ENCODE measurements around the gene HDAC1.

HDAC1 gene

DNA sequence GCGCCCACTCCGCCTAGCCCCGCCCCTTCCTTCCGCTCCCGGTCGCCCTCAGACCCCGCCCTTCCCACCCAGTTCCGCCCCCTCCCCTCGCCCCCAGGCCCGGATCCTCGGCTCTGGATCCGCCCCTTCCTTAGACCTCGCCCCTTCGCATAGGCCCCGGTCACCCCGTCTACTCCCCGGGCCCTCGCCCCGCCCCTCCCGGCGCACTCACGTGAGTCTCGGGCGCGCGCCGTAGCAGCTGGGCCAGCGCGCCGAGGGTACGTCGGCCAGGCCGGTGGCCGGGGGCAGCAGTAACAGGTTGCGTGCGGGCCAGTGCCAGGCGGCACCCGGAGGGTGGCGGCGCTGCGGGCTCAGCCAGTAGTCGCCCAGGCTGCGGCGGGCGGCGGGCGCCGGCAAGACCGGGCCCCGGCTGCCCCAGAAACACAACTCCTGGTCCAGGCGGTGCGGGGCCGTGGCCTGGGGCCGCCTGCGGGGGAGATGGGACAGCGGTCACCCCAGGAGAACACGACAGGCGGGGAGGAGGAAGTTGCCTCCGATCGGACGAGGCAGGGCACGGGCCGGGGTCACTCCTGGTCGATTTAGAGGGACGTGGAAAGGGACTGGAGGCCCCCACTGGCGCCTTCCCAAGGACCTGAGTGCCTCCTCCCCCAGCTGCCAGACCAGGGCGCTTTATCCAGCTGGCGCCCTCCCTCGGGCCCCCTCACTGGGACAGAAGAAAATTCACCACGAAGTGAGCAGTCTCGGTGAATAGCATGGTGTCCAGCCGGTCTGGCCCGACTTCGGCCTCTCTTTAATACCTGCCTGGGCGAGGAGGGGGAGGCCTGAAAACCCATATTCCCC is 59.7 kb downstream of the HDAC1 start:
- Histone ChIP-seq H3K9ac (peak overlapping the region; percentile 74; the same call in 1 of the 2 replicates), H2AFZ (ENCODE audit: low read depth) (peak overlapping the region; percentile 62), H3K4me3 (IDR thresholded peaks at IDR 0.05; ENCODE audit: insufficient read depth, low read depth, low read length) (no peak overlapping the region), H3K79me2 (ENCODE audit: insufficient read depth, low read depth) (no peaks in the 10 kb centered on the region), H4K20me1 (ENCODE audit: insufficient read depth) (no peaks in the 10 kb centered on the region), H3K27ac (peak overlapping the region; percentile 13; the same call in 1 of the 2 replicates), H3K4me1 (ENCODE audit: low read depth, poor library complexity, severe bottlenecking) (peaks cover 13% of the 10 kb centered on the region), H3K36me3 (ENCODE audit: insufficient read depth) (no peaks in the 10 kb centered on the region), H3K4me2 (peak overlapping the region; percentile 68), H3K27me3 (ENCODE audit: insufficient read depth, low read depth) (no peaks in the 10 kb centered on the region)
- TF ChIP-seq, protein P1, sequence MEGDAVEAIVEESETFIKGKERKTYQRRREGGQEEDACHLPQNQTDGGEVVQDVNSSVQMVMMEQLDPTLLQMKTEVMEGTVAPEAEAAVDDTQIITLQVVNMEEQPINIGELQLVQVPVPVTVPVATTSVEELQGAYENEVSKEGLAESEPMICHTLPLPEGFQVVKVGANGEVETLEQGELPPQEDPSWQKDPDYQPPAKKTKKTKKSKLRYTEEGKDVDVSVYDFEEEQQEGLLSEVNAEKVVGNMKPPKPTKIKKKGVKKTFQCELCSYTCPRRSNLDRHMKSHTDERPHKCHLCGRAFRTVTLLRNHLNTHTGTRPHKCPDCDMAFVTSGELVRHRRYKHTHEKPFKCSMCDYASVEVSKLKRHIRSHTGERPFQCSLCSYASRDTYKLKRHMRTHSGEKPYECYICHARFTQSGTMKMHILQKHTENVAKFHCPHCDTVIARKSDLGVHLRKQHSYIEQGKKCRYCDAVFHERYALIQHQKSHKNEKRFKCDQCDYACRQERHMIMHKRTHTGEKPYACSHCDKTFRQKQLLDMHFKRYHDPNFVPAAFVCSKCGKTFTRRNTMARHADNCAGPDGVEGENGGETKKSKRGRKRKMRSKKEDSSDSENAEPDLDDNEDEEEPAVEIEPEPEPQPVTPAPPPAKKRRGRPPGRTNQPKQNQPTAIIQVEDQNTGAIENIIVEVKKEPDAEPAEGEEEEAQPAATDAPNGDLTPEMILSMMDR (conservative IDR thresholded peaks at IDR 0.05; ENCODE audit: low read depth, low read length), result no peak

DNA sequence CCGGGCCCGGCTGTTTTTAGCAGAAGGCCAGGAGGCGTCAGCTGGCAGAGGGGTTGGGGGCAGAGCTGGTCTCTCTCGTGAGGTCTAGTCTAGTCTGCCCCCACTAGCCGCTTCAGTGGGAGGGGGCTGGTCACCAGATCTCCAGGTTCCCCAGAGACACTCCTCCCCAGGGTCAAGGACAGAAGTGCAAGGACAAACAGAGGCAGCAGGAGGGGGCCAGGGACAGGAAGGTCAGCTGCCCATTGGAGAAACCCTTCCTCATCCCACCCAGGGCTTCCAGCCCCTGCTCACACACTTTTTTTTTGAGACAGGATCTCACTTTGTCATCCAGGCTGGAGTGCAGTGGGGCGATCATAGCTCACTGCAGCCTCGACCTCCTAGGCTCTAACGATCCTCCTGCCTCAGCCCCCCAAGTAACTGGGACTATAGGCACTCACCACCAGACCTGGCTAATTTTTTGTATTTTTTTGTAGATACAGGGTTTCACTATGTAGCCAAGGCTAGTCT is 60.4 kb downstream of the HDAC1 start:
- Histone ChIP-seq H3K27ac (no peak overlapping the region), H2AFZ (ENCODE audit: low read depth) (peak overlapping the region; percentile 62; the same call in 1 of the 2 replicates)
- TF ChIP-seq, protein P1 (conservative IDR thresholded peaks at IDR 0.05; ENCODE audit: low read depth, low read length), result no peak

DNA sequence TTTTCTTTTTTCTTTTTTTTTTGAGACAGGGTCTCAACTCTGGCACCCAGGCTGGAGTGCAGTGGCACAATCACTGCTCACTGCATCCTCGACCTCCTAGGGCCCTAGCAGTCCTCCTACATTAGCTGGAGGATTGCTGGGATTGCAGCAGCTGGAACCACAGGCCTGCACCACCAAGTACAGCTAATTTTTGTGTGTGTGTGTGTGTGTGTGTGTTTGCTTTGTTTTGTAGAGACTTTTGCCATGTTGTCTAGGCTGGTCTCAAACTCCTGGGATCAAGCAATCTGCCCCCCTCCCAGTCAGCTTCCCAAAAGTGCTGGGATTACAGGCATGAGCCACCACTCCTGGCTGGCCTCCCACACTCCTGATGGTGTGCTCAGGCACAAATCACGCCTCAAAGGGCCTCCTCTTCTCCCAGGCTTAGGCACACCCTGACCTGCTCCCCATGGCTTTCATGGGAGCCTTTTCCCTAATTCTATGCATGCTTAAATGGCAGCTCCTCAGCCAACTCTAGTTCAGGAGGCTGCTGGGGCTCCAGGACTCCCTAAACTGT is 61.0 kb downstream of the HDAC1 start:
- H3K4me3 ChIP-seq (IDR thresholded peaks at IDR 0.05; ENCODE audit: insufficient read depth, low read depth, low read length), result no peak overlapping the region
- H3K4me1 ChIP-seq (ENCODE audit: low read depth, poor library complexity, severe bottlenecking), result peaks cover 13% of the 10 kb centered on the region
- H4K20me1 ChIP-seq (ENCODE audit: insufficient read depth), result no peaks in the 10 kb centered on the region
- no peak overlapping the region for H2AFZ ChIP-seq (ENCODE audit: low read depth)
- H3K79me2 ChIP-seq (ENCODE audit: insufficient read depth, low read depth), result no peaks in the 10 kb centered on the region
- H3K36me3 ChIP-seq (ENCODE audit: insufficient read depth), result no peaks in the 10 kb centered on the region
- H3K9ac ChIP-seq, result no peak overlapping the region
- TF ChIP-seq, protein P1 (conservative IDR thresholded peaks at IDR 0.05; ENCODE audit: low read depth, low read length), result no peak
- H3K27ac ChIP-seq, result no peak overlapping the region
- H3K4me2 ChIP-seq, result no peak overlapping the region
- no peaks in the 10 kb centered on the region for H3K27me3 ChIP-seq (ENCODE audit: insufficient read depth, low read depth)

More for the DNA sequence above, 60.4 kb downstream of the HDAC1 start:
- no peaks in the 10 kb centered on the region for H3K79me2 ChIP-seq (ENCODE audit: insufficient read depth, low read depth)
- H3K9ac ChIP-seq, result peak overlapping the region; percentile 74; the same call in 1 of the 2 replicates
- no peaks in the 10 kb centered on the region for H4K20me1 ChIP-seq (ENCODE audit: insufficient read depth)
- peaks cover 13% of the 10 kb centered on the region for H3K4me1 ChIP-seq (ENCODE audit: low read depth, poor library complexity, severe bottlenecking)
- no peaks in the 10 kb centered on the region for H3K36me3 ChIP-seq (ENCODE audit: insufficient read depth)
- H3K4me2 ChIP-seq, result peak overlapping the region; percentile 68; the same call in 1 of the 2 replicates
- H3K4me3 ChIP-seq (IDR thresholded peaks at IDR 0.05; ENCODE audit: insufficient read depth, low read depth, low read length), result no peak overlapping the region
- no peaks in the 10 kb centered on the region for H3K27me3 ChIP-seq (ENCODE audit: insufficient read depth, low read depth)

DNA sequence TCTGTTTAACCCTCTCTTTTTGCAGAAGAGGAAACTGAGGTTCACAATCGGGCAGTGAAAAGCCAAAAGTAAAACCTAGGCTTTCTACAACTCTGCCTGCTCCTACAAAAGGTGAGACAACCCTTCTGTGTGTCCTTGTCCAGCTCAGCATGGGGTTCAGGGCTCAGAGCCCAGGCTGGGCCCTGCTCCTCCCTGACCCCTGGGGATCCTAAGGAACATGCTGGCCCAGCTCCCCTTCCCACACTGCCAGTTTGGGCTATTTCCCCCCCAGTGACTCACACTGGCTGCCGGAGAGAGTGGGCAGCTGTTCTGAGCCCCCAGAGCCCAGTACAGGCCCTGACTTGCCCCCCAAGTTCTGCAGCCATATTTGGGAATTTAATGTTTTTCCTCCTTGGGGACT is 61.5 kb downstream of the HDAC1 start:
- H3K27ac ChIP-seq, result no peak overlapping the region

More for the DNA sequence above, 61.5 kb downstream of the HDAC1 start:
- Histone ChIP-seq H3K9ac (no peak overlapping the region), H3K4me3 (IDR thresholded peaks at IDR 0.05; ENCODE audit: insufficient read depth, low read depth, low read length) (no peak overlapping the region), H3K4me1 (ENCODE audit: low read depth, poor library complexity, severe bottlenecking) (peaks cover 13% of the 10 kb centered on the region), H4K20me1 (ENCODE audit: insufficient read depth) (no peaks in the 10 kb centered on the region), H3K27me3 (ENCODE audit: insufficient read depth, low read depth) (no peaks in the 10 kb centered on the region), H3K36me3 (ENCODE audit: insufficient read depth) (no peaks in the 10 kb centered on the region), H3K4me2 (no peak overlapping the region), H2AFZ (ENCODE audit: low read depth) (no peak overlapping the region), H3K79me2 (ENCODE audit: insufficient read depth, low read depth) (no peaks in the 10 kb centered on the region)
- TF ChIP-seq, protein P1 (conservative IDR thresholded peaks at IDR 0.05; ENCODE audit: low read depth, low read length), result no peak

Data from KMS-11 (cell line).